Activated CD4-positive, alpha-beta T cell treated with anti-CD3 and anti-CD28 coated beads, Interleukin-10, Interleukin-2, amounts not matched to agents 100 ng/mL and 50 ng/mL, durations not matched to agents 16 hours and 8 hours (primary cell): Measurements from ENCODE around the gene SLC43A3.
"Not testable (repeated sequence)": the region's sequence is repeated elsewhere in the genome, so short reads cannot be mapped to it uniquely, and the experiment has no call there.

Source experiments
- DNase-seq: peaks from one replicate; pipeline ENCODE4 v3.0.0-alpha.2; 2020

The SLC43A3 gene

GRCh38 chr11:57403802-57404147 lies 23.1 kb downstream of the SLC43A3 start:
- DNase-seq, result no peak

- DNase-seq, result not testable (repeated sequence)
These were observed 23.7 kb downstream of the SLC43A3 start for GRCh38 chr11:57403003-57403801.

GRCh38 chr11:57402188-57403002 lies 24.5 kb downstream of the SLC43A3 start:
- no peak for DNase-seq

GRCh38 chr11:57399972-57400578 lies 26.8 kb downstream of the SLC43A3 start:
- no peak for DNase-seq

- DNase-seq, result no peak
These were observed 27.7 kb downstream of the SLC43A3 start for GRCh38 chr11:57399221-57399620.

GRCh38 chr11:57397394-57397990 lies 29.4 kb downstream of the SLC43A3 start:
- no peak for DNase-seq

- DNase-seq, result no peak
These were observed 30.2 kb downstream of the SLC43A3 start for GRCh38 chr11:57396744-57397143.

- no peak for DNase-seq
These were observed 30.9 kb downstream of the SLC43A3 start for GRCh38 chr11:57395905-57396623.

- DNase-seq, result no peak
These were observed 32.5 kb downstream of the SLC43A3 start for GRCh38 chr11:57394203-57394965.

- DNase-seq, result no peak
These were observed 34.2 kb downstream of the SLC43A3 start for GRCh38 chr11:57392763-57393105.

GRCh38 chr11:57392066-57392762 lies 34.7 kb downstream of the SLC43A3 start:
- DNase-seq, result no peak

- no peak for DNase-seq
These were observed 35.4 kb downstream of the SLC43A3 start for GRCh38 chr11:57391539-57391938.

GRCh38 chr11:57391111-57391510 lies 35.8 kb downstream of the SLC43A3 start:
- DNase-seq, result no peak

- DNase-seq, result no peak
These were observed 36.4 kb downstream of the SLC43A3 start, which contains the start of gene PRG2 for GRCh38 chr11:57390535-57390934. Gene PRG2, minus strand, starts transcription at chr11:57390650. Its CDS starts 706 bp downstream, at chr11:57389944.

- DNase-seq, result no peak
These were observed 39.5 kb downstream of the SLC43A3 start for GRCh38 chr11:57387289-57388030.

- DNase-seq, result no peak
These were observed 40.6 kb downstream of the SLC43A3 start for GRCh38 chr11:57386178-57386940.

- DNase-seq, result no peak
These were observed 45.9 kb downstream of the SLC43A3 start, which contains the start of gene PRG3 for GRCh38 chr11:57380975-57381374. Gene PRG3, minus strand, starts transcription at chr11:57381150. Its CDS starts 442 bp downstream, at chr11:57380708.

GRCh38 chr11:57379732-57380131 lies 47.2 kb downstream of the SLC43A3 start:
- DNase-seq, result no peak

GRCh38 chr11:57378186-57378585 lies 48.7 kb downstream of the SLC43A3 start:
- no peak for DNase-seq

GRCh38 chr11:57377107-57377506 lies 49.8 kb downstream of the SLC43A3 start:
- no peak for DNase-seq
